ENCODE data around the gene IRF5. TPM values are rescaled to one million over a fixed set of nuclear protein-coding genes. Genes with fewer than 3 reads are reported as not detected.

IRF5 gene
- total RNA-seq, 1 experiment from 2014 or later = 16.5 TPM

DNA sequence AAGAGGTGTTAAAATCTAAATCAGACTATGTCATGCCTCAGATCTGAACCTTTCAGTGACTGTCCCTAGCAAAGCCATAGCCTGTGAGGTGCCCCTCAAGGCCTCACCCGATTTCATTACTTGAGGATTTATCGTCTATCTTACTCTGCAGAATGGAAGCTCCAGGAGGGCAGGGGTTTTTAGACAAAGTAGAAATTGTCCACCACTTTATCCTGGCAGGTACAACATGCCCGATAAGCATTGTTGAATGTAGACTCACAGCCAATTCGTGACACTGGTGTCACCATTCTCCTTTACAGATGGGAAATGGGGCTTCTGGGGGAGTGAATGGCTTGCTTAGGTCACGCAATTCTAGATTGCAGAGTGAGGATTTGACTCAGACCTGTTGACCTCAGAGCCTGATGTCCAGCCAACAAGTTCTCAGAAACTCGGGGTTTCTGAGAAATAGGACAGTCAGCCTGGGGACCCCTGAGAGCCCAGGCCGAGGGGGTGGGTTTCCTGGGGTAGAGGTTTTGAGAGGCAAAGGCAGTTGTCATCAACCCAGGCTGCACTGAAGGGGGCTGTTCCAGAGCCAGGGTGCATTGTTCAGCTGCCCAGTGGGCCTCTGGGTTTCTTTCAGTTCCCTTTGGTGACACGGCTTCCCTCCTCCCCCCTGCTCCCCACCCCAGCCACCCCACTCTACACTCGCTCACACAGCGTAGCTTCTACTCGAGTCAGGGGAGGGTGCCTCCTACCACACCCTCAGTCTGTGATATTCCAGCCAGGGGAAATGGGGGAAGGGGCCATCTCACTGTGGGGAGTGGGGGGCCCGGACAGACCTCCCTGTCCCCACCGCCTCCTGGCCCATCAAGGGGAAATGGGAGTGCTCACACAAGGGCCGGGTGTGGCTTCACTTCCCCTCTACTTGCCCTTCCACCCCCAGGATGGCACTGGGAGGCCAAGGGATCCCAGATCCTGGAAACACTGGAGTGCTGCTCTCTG lies 3.1 kb upstream of the IRF5 start (continued):
- TF ChIP-seq CTCF (IDR thresholded peaks at IDR 0.05 in 2 of 3, conservative IDR thresholded peaks at IDR 0.05 in 1 of 3; ENCODE audit: borderline replicate concordance in 1 of 3, insufficient read depth in 1 of 3, low read depth in 2 of 3, low read length in 2 of 3) (no peak), EZH2 (IDR thresholded peaks at IDR 0.05) (no peak), CBX3 (IDR thresholded peaks at IDR 0.05; ENCODE audit: low read depth) (no peak), REST (IDR thresholded peaks at IDR 0.05; ENCODE audit: low read depth) (no peak), EZH2phosphoT487 (IDR thresholded peaks at IDR 0.05; ENCODE audit: borderline replicate concordance) (no peak), POLR2A (IDR thresholded peaks at IDR 0.05; ENCODE audit: borderline replicate concordance, extremely low read depth, insufficient read depth, insufficient read length) (no peak), RAD21 (IDR thresholded peaks at IDR 0.05; ENCODE audit: low read depth) (no peak)

Measured in HCT116 (cell line).